GM19463 (cell line): ENCODE data around the gene TGM6.
"Not testable (repeated sequence)": the region's sequence is repeated elsewhere in the genome, so short reads cannot be mapped to it uniquely, and the experiment has no call there.

Experiments used
- ATAC-seq: cut with Tn5 transposase; IDR thresholded peaks from one replicate; pipeline ENCODE4 v1.9.1; 2021; ENCODE audit warnings: mild to moderate bottlenecking, moderate library complexity; ENCODE audit not compliant: unreplicated experiment

The TGM6 gene

DNA sequence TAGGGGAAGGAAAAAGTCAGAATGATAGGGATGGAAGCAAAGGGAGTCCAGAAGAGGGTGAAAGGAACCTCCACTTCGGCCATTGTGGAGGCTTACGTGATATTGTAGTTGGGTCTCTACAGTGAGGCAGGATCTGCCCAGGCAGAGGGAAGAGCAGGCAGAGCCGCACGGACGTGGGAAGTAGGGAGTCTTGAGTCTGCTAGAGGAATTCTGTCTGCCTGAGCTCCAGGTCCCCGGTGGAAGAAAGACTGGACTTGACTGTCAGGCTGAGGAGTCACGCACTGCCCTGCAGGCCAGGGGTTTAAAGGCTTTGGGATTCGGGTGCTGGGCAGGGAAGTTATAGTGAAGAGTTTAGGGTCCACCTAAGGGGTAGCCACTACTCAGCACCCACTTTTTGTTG is 16.4 kb downstream of the TGM6 start:
- ATAC-seq: no peak

DNA sequence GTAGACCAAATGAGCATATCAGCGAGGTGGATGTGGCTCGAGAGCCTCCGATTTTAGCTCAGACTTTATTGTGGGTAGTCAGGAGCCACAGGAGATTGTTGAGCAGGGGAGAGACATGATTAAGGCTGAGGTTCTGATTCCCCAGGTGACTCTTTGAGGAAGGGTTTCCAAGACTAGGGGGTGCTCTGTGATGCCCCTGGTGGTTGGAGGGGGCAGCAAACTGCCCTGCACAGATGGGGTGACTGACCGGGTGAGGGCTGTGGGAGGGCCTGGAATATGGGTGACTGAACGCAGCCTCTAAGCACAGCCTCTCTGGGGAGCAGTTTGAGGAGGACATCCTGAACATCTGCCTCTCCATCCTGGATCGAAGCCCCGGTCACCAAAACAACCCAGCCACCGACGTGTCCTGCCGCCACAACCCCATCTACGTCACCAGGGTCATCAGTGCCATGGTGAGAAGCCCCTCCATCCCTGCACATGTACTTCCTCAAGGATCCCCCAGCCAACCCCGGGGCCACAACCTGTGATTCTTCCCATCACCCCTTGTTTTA is 17.0 kb downstream of the TGM6 start:
- ATAC-seq: no peak

DNA sequence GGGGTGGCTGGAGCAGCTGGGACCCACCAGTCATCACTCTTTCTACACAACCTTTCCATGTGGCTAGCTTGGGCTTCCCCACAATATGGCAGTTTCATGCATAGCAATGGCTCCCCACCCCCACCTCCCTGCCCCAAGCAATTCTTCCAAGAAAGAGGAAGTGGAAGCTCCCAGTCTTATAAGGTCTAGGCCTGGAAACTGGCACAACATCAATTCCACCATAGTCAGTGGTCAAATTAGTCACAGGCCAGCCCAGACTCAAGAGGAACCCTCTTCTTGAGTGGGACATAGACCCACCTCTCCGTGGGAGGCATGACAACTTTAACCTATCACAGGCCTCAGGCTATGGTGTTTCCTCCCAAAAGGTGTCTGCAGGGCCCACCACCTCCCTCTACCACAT is 17.7 kb downstream of the TGM6 start:
- no peak for ATAC-seq

- no peak for ATAC-seq
These were observed 18.7 kb downstream of the TGM6 start for GRCh38 chr20:2399390-2399789.

DNA sequence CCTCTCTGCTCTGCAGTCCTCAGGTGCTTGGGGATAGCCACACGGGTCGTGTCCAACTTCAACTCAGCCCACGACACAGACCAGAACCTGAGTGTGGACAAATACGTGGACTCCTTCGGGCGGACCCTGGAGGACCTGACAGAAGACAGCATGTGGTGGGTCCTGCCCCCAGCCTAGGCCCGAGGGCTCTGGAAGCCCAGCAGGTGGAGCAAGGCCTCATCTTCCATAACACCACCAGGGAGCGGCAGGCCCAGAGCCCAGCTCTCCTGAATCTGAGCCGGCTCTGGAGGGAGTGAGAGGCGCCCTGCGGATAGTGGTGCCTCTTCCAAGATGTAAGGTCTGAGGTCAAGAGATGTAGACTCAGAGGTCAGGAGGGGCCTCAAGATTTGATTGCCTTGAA is 19.6 kb downstream of the TGM6 start:
- no peak for ATAC-seq

- ATAC-seq: no peak
These were observed 20.8 kb downstream of the TGM6 start for GRCh38 chr20:2401527-2401926.

DNA sequence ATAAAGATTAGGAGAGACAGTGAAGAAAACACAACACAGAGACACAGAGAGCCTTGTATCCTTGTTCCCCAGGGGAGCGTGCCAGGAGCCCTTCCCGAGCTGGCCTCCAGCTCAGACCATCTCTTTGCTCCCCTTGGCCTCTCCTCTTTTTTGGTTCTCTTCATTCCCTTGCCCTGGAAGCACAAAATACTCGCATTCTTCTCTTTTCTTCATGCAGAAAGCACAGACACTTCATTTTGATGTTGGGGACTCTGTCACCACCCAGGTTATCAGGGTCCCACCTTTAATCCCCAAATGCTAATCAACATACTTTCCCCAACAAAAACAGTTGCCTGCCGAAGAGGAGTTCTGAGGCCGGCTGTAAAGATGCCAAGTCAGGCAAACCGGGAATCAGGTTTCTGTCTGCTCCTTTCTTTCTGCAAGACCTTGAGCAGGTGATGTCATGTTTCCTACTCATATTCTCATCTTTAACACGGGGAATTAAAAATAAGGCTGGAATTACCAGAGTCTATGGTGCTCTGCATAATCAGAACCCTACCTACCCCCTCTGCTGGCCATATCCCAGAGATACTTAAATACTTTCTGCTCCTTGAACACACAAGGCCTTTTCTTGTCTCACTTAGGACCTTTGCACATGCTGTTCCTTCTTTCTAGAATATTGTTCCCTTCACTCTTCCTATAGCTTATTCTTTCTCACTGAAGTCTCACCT is 21.7 kb downstream of the TGM6 start:
- no peak for ATAC-seq

GRCh38 chr20:2403291-2404052 is 22.8 kb downstream of the TGM6 start:
- no peak for ATAC-seq

DNA sequence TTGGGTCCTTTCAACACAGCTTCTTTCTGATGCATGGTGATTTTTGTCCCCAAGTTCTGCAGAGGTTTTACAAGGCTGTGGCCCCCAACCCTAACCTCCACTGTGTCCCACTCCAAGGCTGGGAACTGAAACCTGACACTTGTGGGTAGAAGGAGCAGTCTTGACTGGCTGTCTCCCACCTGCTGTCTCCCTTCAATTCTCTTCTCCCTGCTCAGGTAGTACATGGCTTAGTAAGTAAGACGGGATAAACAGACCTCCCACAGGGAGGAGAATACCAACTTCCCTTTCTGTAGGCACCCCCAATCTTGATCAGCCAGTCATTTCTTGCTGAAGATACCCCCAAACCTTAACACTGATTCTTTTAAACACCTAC is 25.0 kb downstream of the TGM6 start:
- no peak for ATAC-seq

DNA sequence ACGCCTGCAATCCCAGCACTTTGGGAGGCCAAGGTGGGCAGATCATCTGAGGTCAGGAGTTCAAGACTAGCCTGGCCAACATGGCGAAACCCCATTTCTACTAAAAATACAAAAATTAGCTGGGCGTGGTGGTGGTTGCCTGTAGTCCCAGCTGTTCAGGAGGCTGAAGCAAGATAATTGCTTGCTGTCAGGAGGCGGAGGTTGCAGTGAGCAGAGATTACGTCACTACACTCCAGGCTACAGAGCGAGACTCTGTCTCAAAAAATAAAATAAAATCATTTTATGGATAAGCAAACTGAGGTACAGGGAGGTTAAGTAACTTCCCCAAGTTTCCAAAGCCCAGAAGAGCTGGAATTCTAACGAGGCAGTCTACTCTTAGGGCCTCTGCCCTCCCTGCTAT is 26.7 kb downstream of the TGM6 start:
- not testable (repeated sequence) for ATAC-seq

DNA sequence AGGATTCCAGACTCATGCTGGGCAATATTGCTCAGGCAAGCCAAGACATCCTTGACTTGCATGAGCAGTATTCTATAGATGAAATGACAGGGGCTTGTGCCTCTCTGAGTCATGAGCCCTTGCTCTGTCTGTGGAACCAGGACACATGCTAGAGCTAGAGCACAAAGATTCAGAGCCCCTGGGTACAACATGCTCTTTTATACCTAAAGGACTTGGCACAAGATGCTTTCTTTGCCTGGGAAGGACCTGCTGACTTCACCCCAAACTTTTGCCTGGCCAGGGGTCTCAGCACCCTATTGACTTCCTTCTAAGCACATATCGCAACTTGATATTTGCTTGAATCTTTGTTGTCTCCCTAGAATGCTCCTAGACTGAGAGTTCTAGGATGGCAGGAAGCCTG is 27.4 kb downstream of the TGM6 start:
- ATAC-seq: no peak

- no peak for ATAC-seq
These were observed 36.0 kb downstream of the TGM6 start for GRCh38 chr20:2416541-2417212.

DNA sequence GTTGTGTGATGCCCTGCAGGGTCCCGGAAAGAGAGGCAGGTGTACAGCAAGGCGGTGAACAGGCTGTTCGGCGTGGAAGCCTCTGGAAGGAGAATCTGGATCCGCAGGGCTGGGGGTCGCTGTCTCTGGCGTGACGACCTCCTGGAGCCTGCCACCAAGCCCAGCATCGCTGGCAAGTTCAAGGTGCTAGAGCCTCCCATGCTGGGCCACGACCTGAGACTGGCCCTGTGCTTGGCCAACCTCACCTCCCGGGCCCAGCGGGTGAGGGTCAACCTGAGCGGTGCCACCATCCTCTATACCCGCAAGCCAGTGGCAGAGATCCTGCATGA is 36.5 kb downstream of the TGM6 start:
- no peak for ATAC-seq

- ATAC-seq: no peak
These were observed 37.7 kb downstream of the TGM6 start for GRCh38 chr20:2418388-2418787.

- no peak for ATAC-seq
These were observed 39.8 kb downstream of the TGM6 start for GRCh38 chr20:2420510-2420909.

DNA sequence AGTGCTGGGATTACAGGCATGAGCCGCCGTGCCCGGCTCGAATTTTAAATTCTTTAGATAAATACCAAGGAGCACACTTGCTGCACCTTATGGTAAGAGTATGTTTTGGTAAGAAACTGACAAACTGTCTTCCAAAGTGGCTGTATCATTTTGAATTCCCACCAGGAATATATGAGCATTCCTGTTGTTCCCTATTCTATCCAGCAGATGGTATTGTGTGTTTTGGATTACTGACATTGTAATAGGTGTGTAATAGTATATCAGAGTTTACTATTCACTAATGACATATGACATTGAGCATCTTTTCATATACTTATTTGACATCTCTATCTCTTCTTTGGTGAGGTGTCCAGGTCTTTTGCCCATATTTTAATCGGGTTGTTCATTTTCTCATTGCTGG is 40.5 kb downstream of the TGM6 start:
- no peak for ATAC-seq

DNA sequence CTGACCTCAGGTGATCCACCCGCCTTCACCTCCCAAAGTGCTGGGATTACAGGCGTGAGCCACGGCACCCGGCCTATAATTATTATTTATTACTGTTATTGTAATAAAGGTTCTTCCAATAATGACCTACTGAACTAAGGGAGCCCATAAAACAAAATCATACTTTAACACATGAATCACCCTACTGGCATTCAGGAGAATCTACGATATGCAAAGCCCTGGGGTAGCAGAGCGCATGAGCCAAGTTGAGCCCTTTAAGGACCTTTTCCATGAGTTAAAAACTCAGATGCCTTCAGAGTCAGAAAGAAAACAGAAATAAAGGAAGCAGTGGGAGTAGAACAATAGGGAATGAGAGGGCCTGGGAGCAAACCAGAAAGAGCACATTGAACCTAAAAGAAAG is 48.4 kb downstream of the TGM6 start:
- no peak for ATAC-seq

- ATAC-seq: no peak
These were observed 49.8 kb downstream of the TGM6 start for GRCh38 chr20:2430538-2430937.

- ATAC-seq: no peak
These were observed 50.5 kb downstream of the TGM6 start for GRCh38 chr20:2431185-2431584.

DNA sequence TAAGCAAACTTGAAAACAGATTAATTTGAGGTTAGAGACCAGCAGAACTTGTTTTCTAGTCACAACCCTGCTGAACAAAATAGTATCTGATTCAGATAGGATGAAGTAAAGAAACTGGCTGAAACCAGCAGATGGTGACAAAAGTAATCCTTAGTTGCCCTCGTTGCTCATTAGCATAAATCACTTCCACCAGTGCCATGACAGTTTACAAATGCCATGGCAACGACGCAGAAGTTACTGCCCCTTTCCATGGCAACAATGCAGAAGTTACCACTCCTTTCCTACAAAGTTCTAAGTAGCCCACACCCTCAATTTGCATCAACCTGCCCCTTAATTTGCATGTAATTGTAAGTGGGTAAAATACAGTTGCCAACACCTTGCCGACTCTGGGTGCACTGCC is 66.1 kb downstream of the TGM6 start:
- ATAC-seq: no peak

DNA sequence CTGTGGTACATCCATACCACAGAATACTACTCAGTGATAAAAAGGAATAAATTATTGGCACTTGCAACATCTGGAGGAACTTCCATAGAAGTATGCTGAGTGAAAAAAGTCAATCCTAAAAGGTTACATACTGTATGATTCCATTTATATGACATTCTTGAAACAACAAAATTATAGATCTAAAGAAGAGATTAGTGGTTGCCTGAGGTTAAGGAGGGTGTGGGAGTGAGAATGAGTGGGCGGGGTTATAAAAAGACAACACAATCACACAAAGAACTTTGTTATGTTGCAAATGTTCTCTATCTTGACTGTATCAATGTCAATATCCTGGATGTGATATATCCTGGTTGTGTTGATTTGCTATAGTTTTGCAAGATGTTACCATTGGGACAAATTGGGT is 68.7 kb downstream of the TGM6 start:
- no peak for ATAC-seq

DNA sequence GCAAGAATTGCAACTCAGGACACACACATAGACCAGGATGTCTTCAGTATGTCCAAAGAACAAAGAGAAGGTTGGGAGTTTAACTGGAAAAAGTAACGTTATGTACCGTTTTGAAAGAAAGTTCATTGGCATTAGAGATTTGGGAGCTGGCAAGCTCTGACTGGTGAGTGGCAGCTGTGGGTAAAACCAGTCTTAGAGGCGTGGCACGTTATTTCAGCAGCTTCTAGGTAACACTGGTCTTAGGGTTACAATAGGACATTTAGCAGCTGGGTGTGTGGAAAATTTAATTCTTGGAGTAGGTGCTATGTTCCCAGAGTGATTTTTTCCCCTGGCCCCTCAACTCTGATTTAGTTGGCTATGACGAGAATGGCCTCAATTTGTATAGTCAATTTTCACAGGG is 70.7 kb downstream of the TGM6 start:
- no peak for ATAC-seq
